IPS-18c (cell line): ENCODE results near the gene TALDO1.
A peak's percentile ranks its signal among the peaks of the same experiment; 100 is the strongest.

ENCODE experiments used
- H3K4me3 ChIP-seq: 2 replicates; pipeline ENCODE4 v1.7.0; 2013; ENCODE audit warnings: low read depth, mild to moderate bottlenecking, low read length, moderate library complexity; ENCODE audit not compliant: insufficient read depth
- H3K9me3 ChIP-seq: one replicate; pipeline ENCODE4 v1.6.1; 2013; ENCODE audit warnings: mild to moderate bottlenecking, low read length, moderate library complexity; ENCODE audit not compliant: control insufficient read depth, insufficient read depth

TALDO1 gene

DNA sequence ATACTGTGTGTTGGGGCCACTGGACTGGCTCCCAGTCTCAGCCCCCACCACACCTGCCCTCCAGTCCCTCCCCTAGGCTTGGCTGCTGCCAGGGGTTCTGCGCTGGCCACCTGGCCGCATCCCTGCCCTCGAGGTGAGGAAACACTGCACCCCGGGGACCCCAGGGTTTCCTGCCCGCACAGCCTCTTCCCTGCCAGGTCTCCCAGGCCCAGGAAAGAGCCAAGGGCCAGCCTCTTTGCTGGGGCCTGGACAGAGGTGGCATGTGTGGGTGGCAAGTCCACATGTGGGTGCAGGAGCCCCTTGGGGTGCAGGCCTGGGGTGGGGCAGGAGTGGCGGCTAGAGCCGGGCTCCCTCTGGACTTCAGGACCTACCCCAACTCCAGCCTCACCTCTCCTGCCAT lies 38.8 kb upstream of the TALDO1 start:
- H3K4me3 ChIP-seq: no peak overlapping the region
- H3K9me3 ChIP-seq: no peaks in the 10 kb centered on the region

- H3K4me3 ChIP-seq: no peak overlapping the region
- no peaks in the 10 kb centered on the region for H3K9me3 ChIP-seq
These were observed 37.9 kb upstream of the TALDO1 start for GRCh38 chr11:709109-709997.

DNA sequence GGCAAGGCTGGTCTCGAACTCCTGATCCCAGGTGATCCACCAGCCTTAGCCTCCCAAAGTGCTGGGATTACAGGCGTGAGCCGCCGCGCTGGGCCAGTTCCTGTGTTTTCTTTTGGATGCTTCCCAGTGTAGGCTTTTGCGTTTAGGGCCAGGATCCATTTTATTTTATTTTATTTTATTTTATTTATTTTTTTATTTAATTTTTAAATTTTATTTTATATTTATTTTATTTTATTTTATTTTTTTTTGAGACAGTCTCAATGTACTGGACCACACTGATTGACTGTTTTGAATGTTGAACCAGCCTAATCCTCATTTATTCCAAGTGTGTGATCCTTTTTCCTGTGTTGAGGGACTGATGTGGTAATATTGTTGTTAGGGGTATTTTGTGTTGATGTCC lies 32.8 kb upstream of the TALDO1 start:
- no peak overlapping the region for H3K4me3 ChIP-seq
- no peaks in the 10 kb centered on the region for H3K9me3 ChIP-seq

DNA sequence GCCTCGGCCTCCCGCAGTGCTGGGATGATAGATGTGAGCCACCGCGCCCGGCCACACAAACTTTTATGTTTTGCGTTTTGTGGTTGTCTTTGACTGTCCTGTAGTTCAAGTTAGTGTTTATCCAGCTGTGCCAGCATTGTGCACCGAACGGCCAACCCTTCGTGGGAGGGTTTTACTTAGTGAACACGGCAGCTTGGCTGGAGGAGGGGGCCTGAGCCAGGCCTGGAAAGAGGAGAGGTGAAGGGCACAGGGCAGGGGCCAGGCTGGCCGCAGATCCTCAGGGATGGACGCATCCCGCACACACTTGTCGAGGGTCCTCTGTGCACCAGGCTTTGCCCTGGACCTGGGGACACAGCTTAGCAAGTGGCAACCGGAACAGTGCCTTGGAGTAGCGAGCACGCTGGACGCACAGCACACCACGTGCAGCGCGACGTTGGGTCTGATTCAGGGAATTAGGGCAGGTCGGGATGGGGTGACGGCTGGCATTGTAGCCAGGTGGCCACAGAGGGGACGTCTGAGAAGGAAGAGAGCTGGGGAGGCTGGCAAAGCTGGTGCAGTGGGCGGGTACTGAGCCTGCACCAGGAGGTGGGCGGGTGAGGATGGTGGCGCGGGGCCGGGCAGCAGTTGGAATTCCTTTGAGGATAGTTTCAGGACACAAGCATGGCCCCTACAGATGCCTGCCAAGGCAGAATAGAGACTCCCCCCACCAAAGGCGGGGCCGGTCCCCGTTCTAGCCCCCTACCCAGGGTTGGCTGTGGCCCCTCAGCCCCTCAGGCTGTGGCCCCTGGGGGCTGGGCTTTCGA lies 27.8 kb upstream of the TALDO1 start:
- peaks cover 2% of the 10 kb centered on the region for H3K9me3 ChIP-seq
- H3K4me3 ChIP-seq: no peak overlapping the region

DNA sequence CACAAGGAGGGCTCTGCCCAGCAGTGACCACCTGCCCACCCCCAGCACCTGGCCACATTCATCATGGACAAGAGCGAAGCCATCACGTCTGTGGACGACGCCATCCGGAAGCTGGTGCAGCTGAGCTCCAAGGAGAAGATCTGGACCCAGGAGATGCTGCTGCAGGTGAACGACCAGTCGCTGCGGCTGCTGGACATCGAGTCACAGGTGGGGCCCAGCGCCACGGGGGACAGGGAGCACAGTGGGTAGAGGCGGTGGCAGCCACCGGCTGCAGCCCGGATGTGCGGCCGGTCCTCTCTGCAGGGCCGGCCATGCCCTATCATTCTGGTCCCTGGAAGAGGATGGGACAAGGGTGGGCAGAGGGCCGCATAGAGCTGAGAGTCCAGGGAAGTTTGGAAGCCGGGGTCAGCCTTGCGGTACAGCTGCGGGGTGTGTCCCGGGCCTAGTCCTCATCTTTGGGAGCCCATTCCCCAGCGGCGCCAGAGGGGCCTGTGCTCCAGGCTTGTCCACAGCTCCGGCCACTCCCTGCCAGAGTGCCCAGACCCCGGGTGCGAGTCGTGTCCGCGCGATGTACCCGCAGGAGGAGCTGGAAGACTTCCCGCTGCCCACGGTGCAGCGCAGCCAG lies 27.1 kb upstream of the TALDO1 start:
- Histone ChIP-seq H3K9me3 (peaks cover 2% of the 10 kb centered on the region), H3K4me3 (peak overlapping the region; percentile 4; the same call in 1 of the 2 replicates)

GRCh38 chr11:720642-721246 lies 26.5 kb upstream of the TALDO1 start:
- Histone ChIP-seq H3K9me3 (peaks cover 2% of the 10 kb centered on the region), H3K4me3 (peak overlapping the region; percentile 4; the same call in 1 of the 2 replicates)

- Histone ChIP-seq H3K4me3 (no peak overlapping the region), H3K9me3 (peaks cover 2% of the 10 kb centered on the region)
These were observed 26.0 kb upstream of the TALDO1 start for GRCh38 chr11:721247-721740.

DNA sequence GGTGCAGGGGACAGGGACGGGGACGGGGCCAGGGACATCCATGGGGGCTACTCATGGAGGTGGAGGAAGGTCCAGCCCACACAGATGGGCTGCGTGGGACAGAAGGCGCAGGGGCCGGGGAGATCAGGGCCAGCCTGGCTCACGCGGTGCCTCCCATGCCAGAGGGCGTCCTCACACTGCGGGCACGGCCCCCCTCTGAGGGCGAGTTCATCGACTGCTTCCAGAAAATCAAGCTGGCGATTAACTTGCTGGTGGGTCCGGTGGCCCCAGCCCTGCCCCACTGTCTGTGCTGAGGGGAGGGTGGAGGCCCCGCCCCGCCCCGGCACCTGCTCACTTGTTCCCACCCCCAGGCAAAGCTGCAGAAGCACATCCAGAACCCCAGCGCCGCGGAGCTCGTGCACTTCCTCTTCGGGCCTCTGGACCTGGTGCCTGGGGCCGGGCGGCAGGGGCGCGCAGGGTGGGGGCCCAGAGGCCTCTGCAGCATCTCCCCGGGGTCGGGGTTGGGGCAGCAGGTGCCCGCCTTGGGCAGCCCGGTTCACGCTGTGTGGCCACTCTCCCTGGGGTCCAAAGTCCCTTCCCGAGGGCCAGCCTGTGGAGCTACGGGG lies 25.4 kb upstream of the TALDO1 start:
- Histone ChIP-seq H3K4me3 (no peak overlapping the region), H3K9me3 (peaks cover 2% of the 10 kb centered on the region)

- Histone ChIP-seq H3K4me3 (no peak overlapping the region), H3K9me3 (peaks cover 2% of the 10 kb centered on the region)
These were observed 24.9 kb upstream of the TALDO1 start for GRCh38 chr11:722346-722811.

- Histone ChIP-seq H3K9me3 (peaks cover 2% of the 10 kb centered on the region), H3K4me3 (no peak overlapping the region)
These were observed 24.0 kb upstream of the TALDO1 start for GRCh38 chr11:723120-723883.

GRCh38 chr11:724049-724777 lies 23.1 kb upstream of the TALDO1 start:
- H3K4me3 ChIP-seq: no peak overlapping the region
- H3K9me3 ChIP-seq: peaks cover 2% of the 10 kb centered on the region

GRCh38 chr11:724778-725386 lies 22.4 kb upstream of the TALDO1 start:
- H3K4me3 ChIP-seq: no peak overlapping the region
- peaks cover 2% of the 10 kb centered on the region for H3K9me3 ChIP-seq

- H3K9me3 ChIP-seq: peaks cover 2% of the 10 kb centered on the region
- H3K4me3 ChIP-seq: peak overlapping the region; percentile 41
These were observed 21.6 kb upstream of the TALDO1 start for GRCh38 chr11:725624-726202.

- peak overlapping the region; percentile 47 for H3K4me3 ChIP-seq
- H3K9me3 ChIP-seq: peaks cover 2% of the 10 kb centered on the region
These were observed 20.7 kb upstream of the TALDO1 start for GRCh38 chr11:726278-727220.
